ENCODE data around the gene CPNE5. TPM values are rescaled to one million over a fixed set of nuclear protein-coding genes. Genes with fewer than 3 reads are reported as not detected.

The CPNE5 gene
- total and polyA plus RNA-seq, 9 of the 15 experiments (the other 6 are each of a cell fraction or from before 2014, with no cell fraction given), result 0.14 to 1.0 (median 0.46) TPM; not detected in 2

- TF ChIP-seq ETS1 (conservative IDR thresholded peaks at IDR 0.05; ENCODE audit: control insufficient read depth, low read depth, low read length), result no peak
- TF ChIP-seq CHD7 (IDR thresholded peaks at IDR 0.05; ENCODE audit: low read depth, low read length), result no peak
- no peak for TF ChIP-seq ZFP91 (CRISPR knock-in tag; IDR thresholded peaks at IDR 0.05)
- peak; percentile 94 for TF ChIP-seq GABPB1 (CRISPR knock-in tag; IDR thresholded peaks at IDR 0.05)
- no peak for TF ChIP-seq SIN3A (IDR thresholded peaks at IDR 0.05; ENCODE audit: borderline replicate concordance in 2 of 2, control insufficient read depth in 1 of 2, low read depth in 2 of 2, low read length in 2 of 2)
- TF ChIP-seq ZNF3 (CRISPR knock-in tag; IDR thresholded peaks at IDR 0.05), result no peak
- peak; percentile 82 for TF ChIP-seq RBM25 (IDR thresholded peaks at IDR 0.05; ENCODE audit: low read depth, low read length, severe bottlenecking)
- TF ChIP-seq BCOR (IDR thresholded peaks at IDR 0.05), result peak; percentile 23; the same call in 1 of the 2 replicates
- TF ChIP-seq POU5F1 (IDR thresholded peaks at IDR 0.05; ENCODE audit: borderline replicate concordance, low read depth, low read length, partially characterized antibody), result no peak
- no peak for TF ChIP-seq ZNF274 (IDR thresholded peaks at IDR 0.05; ENCODE audit: borderline replicate concordance, low read depth, low read length)
- TF ChIP-seq FOXA1 (IDR thresholded peaks at IDR 0.05; ENCODE audit: borderline replicate concordance), result no peak
- TF ChIP-seq ZNF133 (CRISPR knock-in tag; IDR thresholded peaks at IDR 0.05), result no peak
- no peak for TF ChIP-seq TRIM28 (IDR thresholded peaks at IDR 0.05)
Observed at GRCh38 chr6:36727505-36728021, 111.7 kb downstream of the CPNE5 start (continued).
